SJSA1 (cell line): ENCODE measurements around the gene AKAP13. TPM values are rescaled to one million over a fixed set of nuclear protein-coding genes. Genes with fewer than 3 reads are reported as not detected.

ENCODE experiments used
- DNase-seq, 2 experiments: peaks; one replicate each; pipeline ENCODE4 v3.0.0-alpha.2; 2015 to 2020; ENCODE audit warnings: low spot score in 2 of 2, low read depth in 1 of 2
- H3K27ac ChIP-seq: fragments of 250-450 bp; sonication (Bioruptor Pico); 2 replicates; pipeline ENCODE4 v1.5.1; 2020; ENCODE audit warnings: mild to moderate bottlenecking, moderate library complexity
- H3K27me3 ChIP-seq: fragments of 250-450 bp; sonication (Bioruptor Pico); replicated peaks from 2 replicates; pipeline ENCODE4 v1.5.1; 2020; ENCODE audit warnings: mild to moderate bottlenecking, moderate library complexity
- H3K36me3 ChIP-seq: fragments of 250-450 bp; sonication (Bioruptor Pico); 2 replicates; pipeline ENCODE4 v1.5.1; 2020; ENCODE audit warnings: mild to moderate bottlenecking
- H3K4me1 ChIP-seq: fragments of 250-450 bp; sonication (Bioruptor Pico); replicated peaks from 2 replicates; pipeline ENCODE4 v1.6.1; 2021; ENCODE audit warnings: mild to moderate bottlenecking
- H3K4me3 ChIP-seq: fragments of 250-450 bp; sonication (Bioruptor Pico); 2 replicates; pipeline ENCODE4 v1.5.1; 2020; ENCODE audit warnings: mild to moderate bottlenecking
- H3K9me3 ChIP-seq: fragments of 250-450 bp; sonication (Bioruptor Pico); replicated peaks from 2 replicates; pipeline ENCODE4 v1.5.1; 2020; ENCODE audit warnings: mild to moderate bottlenecking
- total RNA-seq: library from RNA; depleted of rRNA; stranded (reverse); fragments of >200 nt; shearing (Covaris generic); gene quantifications from 2 replicates; pipeline ENCODE4 v1.2.3, GENCODE V29; 2014

Gene AKAP13
- total RNA-seq, 1 experiment from 2014 or later, result 65.4 TPM

- Histone ChIP-seq H3K9me3 (no peaks in the 10 kb centered on the region), H3K27me3 (no peaks in the 10 kb centered on the region), H3K4me1 (no peaks in the 10 kb centered on the region; the same call in 1 of the 2 replicates), H3K4me3 (no peak overlapping the region), H3K36me3 (peaks cover 88% of the 10 kb centered on the region), H3K27ac (no peak overlapping the region)
- DNase-seq, result no peak
Observed at GRCh38 chr15:85723960-85724945, 343.9 kb downstream of the AKAP13 start.

GRCh38 chr15:85725019-85725418, 344.6 kb downstream of the AKAP13 start:
- H3K4me3 ChIP-seq, result no peak overlapping the region
- H3K27me3 ChIP-seq, result no peaks in the 10 kb centered on the region
- DNase-seq, result no peak
- H3K27ac ChIP-seq, result no peak overlapping the region
- no peaks in the 10 kb centered on the region for H3K9me3 ChIP-seq
- peaks cover 87% of the 10 kb centered on the region for H3K36me3 ChIP-seq
- no peaks in the 10 kb centered on the region; the same call in 1 of the 2 replicates for H3K4me1 ChIP-seq

- H3K4me1 ChIP-seq, result no peaks in the 10 kb centered on the region; the same call in 1 of the 2 replicates
- no peak for DNase-seq
Observed at GRCh38 chr15:85725564-85725963, 345.2 kb downstream of the AKAP13 start.

GRCh38 chr15:85726454-85726853, 346.1 kb downstream of the AKAP13 start:
- peaks cover 85% of the 10 kb centered on the region for H3K36me3 ChIP-seq
- no peaks in the 10 kb centered on the region for H3K27me3 ChIP-seq
- H3K4me3 ChIP-seq, result no peak overlapping the region

More at GRCh38 chr15:85725564-85725963, 345.2 kb downstream of the AKAP13 start:
- Histone ChIP-seq H3K36me3 (peaks cover 87% of the 10 kb centered on the region), H3K27ac (no peak overlapping the region), H3K4me3 (no peak overlapping the region), H3K27me3 (no peaks in the 10 kb centered on the region), H3K9me3 (no peaks in the 10 kb centered on the region)

GRCh38 chr15:85727068-85727467, 346.7 kb downstream of the AKAP13 start:
- Histone ChIP-seq H3K36me3 (peaks cover 85% of the 10 kb centered on the region), H3K4me3 (no peak overlapping the region), H3K4me1 (no peaks in the 10 kb centered on the region), H3K27me3 (no peaks in the 10 kb centered on the region), H3K27ac (no peak overlapping the region), H3K9me3 (no peaks in the 10 kb centered on the region)
- no peak for DNase-seq

More at GRCh38 chr15:85726454-85726853, 346.1 kb downstream of the AKAP13 start:
- DNase-seq, result no peak
- Histone ChIP-seq H3K9me3 (no peaks in the 10 kb centered on the region), H3K4me1 (no peaks in the 10 kb centered on the region; the same call in 1 of the 2 replicates), H3K27ac (no peak overlapping the region)

- H3K9me3 ChIP-seq, result peaks cover 10% of the 10 kb centered on the region; the same call in 1 of the 2 replicates
- DNase-seq, result peak in 1 of 2 experiments; percentile 44
- H3K4me3 ChIP-seq, result no peak overlapping the region
- H3K4me1 ChIP-seq, result no peaks in the 10 kb centered on the region
- H3K27ac ChIP-seq, result no peak overlapping the region
- no peaks in the 10 kb centered on the region for H3K27me3 ChIP-seq
- peaks cover 78% of the 10 kb centered on the region for H3K36me3 ChIP-seq
Observed at GRCh38 chr15:85730001-85730820, 349.8 kb downstream of the AKAP13 start.

GRCh38 chr15:85733416-85733815, 353.0 kb downstream of the AKAP13 start:
- H3K27ac ChIP-seq, result no peak overlapping the region
- no peaks in the 10 kb centered on the region for H3K4me1 ChIP-seq
- H3K27me3 ChIP-seq, result no peaks in the 10 kb centered on the region
- peak in 1 of 2 experiments; percentile 12 for DNase-seq
- H3K4me3 ChIP-seq, result no peak overlapping the region
- peaks cover 10% of the 10 kb centered on the region; the same call in 1 of the 2 replicates for H3K9me3 ChIP-seq
- peaks cover 75% of the 10 kb centered on the region for H3K36me3 ChIP-seq

GRCh38 chr15:85737061-85737460, 356.7 kb downstream of the AKAP13 start:
- H3K36me3 ChIP-seq, result peaks cover 69% of the 10 kb centered on the region
- no peaks in the 10 kb centered on the region for H3K4me1 ChIP-seq
- no peaks in the 10 kb centered on the region for H3K27me3 ChIP-seq
- DNase-seq, result no peak
- peaks cover 10% of the 10 kb centered on the region; the same call in 1 of the 2 replicates for H3K9me3 ChIP-seq
- no peak overlapping the region for H3K27ac ChIP-seq
- H3K4me3 ChIP-seq, result no peak overlapping the region

- Histone ChIP-seq H3K27me3 (no peaks in the 10 kb centered on the region), H3K27ac (no peak overlapping the region), H3K4me1 (no peaks in the 10 kb centered on the region), H3K36me3 (peaks cover 75% of the 10 kb centered on the region), H3K9me3 (no peaks in the 10 kb centered on the region), H3K4me3 (no peak overlapping the region)
- DNase-seq, result no peak
Observed at GRCh38 chr15:85741021-85741421, 360.6 kb downstream of the AKAP13 start.

GRCh38 chr15:85741662-85742061, 361.3 kb downstream of the AKAP13 start:
- Histone ChIP-seq H3K9me3 (no peaks in the 10 kb centered on the region), H3K4me1 (no peaks in the 10 kb centered on the region), H3K27me3 (no peaks in the 10 kb centered on the region), H3K36me3 (peaks cover 71% of the 10 kb centered on the region), H3K27ac (no peak overlapping the region), H3K4me3 (no peak overlapping the region)
- DNase-seq, result no peak

- Histone ChIP-seq H3K4me1 (no peaks in the 10 kb centered on the region), H3K36me3 (peaks cover 74% of the 10 kb centered on the region), H3K27ac (no peak overlapping the region), H3K4me3 (no peak overlapping the region), H3K9me3 (no peaks in the 10 kb centered on the region), H3K27me3 (no peaks in the 10 kb centered on the region)
- no peak for DNase-seq
Observed at GRCh38 chr15:85742186-85742821, 361.9 kb downstream of the AKAP13 start.

- DNase-seq, result no peak
- Histone ChIP-seq H3K27ac (no peak overlapping the region), H3K27me3 (no peaks in the 10 kb centered on the region), H3K4me1 (no peaks in the 10 kb centered on the region), H3K9me3 (no peaks in the 10 kb centered on the region), H3K36me3 (peaks cover 77% of the 10 kb centered on the region), H3K4me3 (no peak overlapping the region)
Observed at GRCh38 chr15:85743392-85744055, 363.1 kb downstream of the AKAP13 start.

GRCh38 chr15:85744579-85744978, 364.2 kb downstream of the AKAP13 start:
- no peaks in the 10 kb centered on the region for H3K4me1 ChIP-seq
- no peak overlapping the region for H3K4me3 ChIP-seq
- H3K27ac ChIP-seq, result no peak overlapping the region

More at GRCh38 chr15:85744579-85744978, 364.2 kb downstream of the AKAP13 start:
- DNase-seq, result no peak
- H3K27me3 ChIP-seq, result no peaks in the 10 kb centered on the region
- H3K36me3 ChIP-seq, result peaks cover 78% of the 10 kb centered on the region
- H3K9me3 ChIP-seq, result no peaks in the 10 kb centered on the region
